H1 (cell line): Measurements from ENCODE around the gene SSTR5. TPM values are rescaled to one million over a fixed set of nuclear protein-coding genes. Genes with fewer than 3 reads are reported as not detected.

Source experiments
- CTCF ChIA-PET: fragments of 300-600 bp; sonication (Branson Sonifier 250); formaldehyde crosslinking; loops from one replicate; lab custom pipeline; 2021; ENCODE audit not compliant: partially characterized antibody; lab: Charles Lee
- POLR2A ChIA-PET: fragments of 300-600 bp; sonication (Branson Sonifier 250); formaldehyde crosslinking; loops from one replicate; lab custom pipeline; 2021; ENCODE audit warnings: inconsistent platforms; ENCODE audit not compliant: partially characterized antibody; lab: Charles Lee
- DNase-seq, 2 experiments: peaks; one replicate each; pipeline versions ENCODE4 v3.0.0 to v3.0.0-alpha.2; 2010 to 2022; ENCODE audit warnings: low spot score in 2 of 2, low read depth in 1 of 2, mixed read lengths in 1 of 2
- FAIRE-seq: peaks from 2 replicates; lab custom pipeline; 2011; peaks lifted over from hg19 to GRCh38; lab: Jason Lieb, UNC
- H2AFZ ChIP-seq: 2 replicates; pipeline ENCODE4 v1.8.1; 2012; ENCODE audit warnings: low read length, inconsistent platforms
- H2AK5ac ChIP-seq: 2 replicates; pipeline ENCODE4 v1.6.1; 2013; ENCODE audit warnings: low read depth, low read length
- H2BK120ac ChIP-seq: replicated peaks from 2 replicates; pipeline ENCODE3; 2013; ENCODE audit warnings: low read depth, low read length, inconsistent platforms
- H2BK12ac ChIP-seq: 2 replicates; pipeline ENCODE4 v1.6.1; 2013; ENCODE audit warnings: low read depth, low read length
- H2BK15ac ChIP-seq: 2 replicates; pipeline ENCODE4 v1.6.1; 2013; ENCODE audit warnings: low read length
- H2BK20ac ChIP-seq: 2 replicates; pipeline ENCODE4 v1.6.1; 2013; ENCODE audit warnings: low read length
- H2BK5ac ChIP-seq: 2 replicates; pipeline ENCODE4 v1.6.1; 2013; ENCODE audit warnings: low read depth, low read length
- H3K14ac ChIP-seq: 2 replicates; pipeline ENCODE4 v1.6.1; 2013; ENCODE audit warnings: inconsistent platforms; ENCODE audit not compliant: insufficient read length
- H3K18ac ChIP-seq: 2 replicates; pipeline ENCODE4 v1.6.1; 2013; ENCODE audit warnings: low read length; ENCODE audit errors: extremely low read depth
- H3K23ac ChIP-seq: 2 replicates; pipeline ENCODE4 v1.6.1; 2013; ENCODE audit warnings: inconsistent platforms; ENCODE audit not compliant: insufficient read length
- H3K23me2 ChIP-seq: 2 replicates; pipeline ENCODE4 v1.6.1; 2013; ENCODE audit warnings: low read depth, low read length
- H3K27ac ChIP-seq: 2 replicates; pipeline ENCODE4 v1.6.1; 2011; ENCODE audit warnings: low read depth, low read length, inconsistent platforms
- H3K27me3 ChIP-seq, 4 experiments: replicated peaks in 1 of 4; 1 replicate in 1 of 4; 2 replicates in 3 of 4; pipeline versions ENCODE4 v1.6.1 to v1.8.1; 2011 to 2013; ENCODE audit warnings: low read length in 3 of 4, mild to moderate bottlenecking in 3 of 4, inconsistent platforms in 2 of 4, mixed read lengths in 2 of 4, moderate library complexity in 1 of 4; ENCODE audit not compliant: control insufficient read depth in 3 of 4, insufficient read depth in 3 of 4; ENCODE audit errors: extremely low read depth in 1 of 4
- H3K36me3 ChIP-seq, 4 experiments: 2 replicates each; pipeline versions ENCODE4 v1.6.1 to v1.8.1; 2011 to 2013; ENCODE audit warnings: mild to moderate bottlenecking in 4 of 4, low read length in 3 of 4, moderate library complexity in 2 of 4, control low read depth in 1 of 4, inconsistent platforms in 1 of 4; ENCODE audit not compliant: insufficient read depth in 4 of 4, control insufficient read depth in 2 of 4
- H3K4ac ChIP-seq: replicated peaks from 2 replicates; pipeline ENCODE3; 2013; ENCODE audit warnings: low read length, low read depth, mixed read lengths, inconsistent platforms; ENCODE audit not compliant: insufficient read length
- H3K4me1 ChIP-seq, 4 experiments: replicated peaks in 1 of 4; 1 replicate in 1 of 4; 2 replicates in 3 of 4; pipeline versions ENCODE4 v1.6.1 to v1.8.1; 2011 to 2013; ENCODE audit warnings: low read length in 3 of 4, inconsistent platforms in 2 of 4, mixed read lengths in 1 of 4; ENCODE audit not compliant: insufficient read depth in 4 of 4, control insufficient read depth in 3 of 4
- H3K4me2 ChIP-seq, 2 experiments: 2 replicates each; pipeline versions ENCODE4 v1.6.1 to v1.8.1; 2011 to 2013; ENCODE audit warnings: low read depth in 2 of 2, low read length in 2 of 2, control low read depth in 1 of 2, inconsistent platforms in 1 of 2, mild to moderate bottlenecking in 1 of 2; ENCODE audit not compliant: insufficient read depth in 1 of 2
- H3K4me3 ChIP-seq, 4 experiments: fragments of 200-600, 300-600 bp in 1 of 4; sonication (generic), shearing (Covaris generic), sonication (Bioruptor Twin) in 1 of 4; 2 replicates each; pipeline versions ENCODE4 v1.5.1 to v1.8.1; 2011 to 2016; ENCODE audit warnings: low read length in 4 of 4, low read depth in 3 of 4, control low read depth in 2 of 4, inconsistent platforms in 2 of 4, mild to moderate bottlenecking in 2 of 4, mixed read lengths in 1 of 4, moderate library complexity in 1 of 4; ENCODE audit not compliant: insufficient read depth in 2 of 4; ENCODE audit errors: extremely low read depth in 1 of 4
- H3K56ac ChIP-seq: replicated peaks from 2 replicates; pipeline ENCODE3; 2013; ENCODE audit warnings: low read depth, mild to moderate bottlenecking, mixed read lengths, low read length, inconsistent platforms; ENCODE audit not compliant: insufficient read length
- H3K79me1 ChIP-seq: 2 replicates; pipeline ENCODE4 v1.6.1; 2013; ENCODE audit warnings: low read depth, low read length, control low read depth
- H3K79me2 ChIP-seq, 2 experiments: 2 replicates each; pipeline versions ENCODE4 v1.6.1 to v1.8.1; 2012 to 2013; ENCODE audit warnings: low read length in 2 of 2, mild to moderate bottlenecking in 2 of 2, inconsistent platforms in 1 of 2; ENCODE audit not compliant: insufficient read depth in 2 of 2, control insufficient read depth in 1 of 2
- H3K9ac ChIP-seq, 4 experiments: replicated peaks in 1 of 4; 1 replicate in 1 of 4; 2 replicates in 3 of 4; pipeline versions ENCODE4 v1.6.1 to v1.8.1; 2011 to 2013; ENCODE audit warnings: low read depth in 3 of 4, low read length in 3 of 4, control low read depth in 2 of 4, mild to moderate bottlenecking in 2 of 4, moderate library complexity in 2 of 4, inconsistent platforms in 1 of 4; ENCODE audit errors: extremely low read depth in 1 of 4
- H3K9me3 ChIP-seq, 2 experiments: 2 replicates each; pipeline versions ENCODE4 v1.6.1 to v1.8.1; 2012 to 2013; ENCODE audit warnings: mild to moderate bottlenecking in 2 of 2, moderate library complexity in 2 of 2, control low read depth in 1 of 2, inconsistent platforms in 1 of 2, low read depth in 1 of 2, low read length in 1 of 2, mixed read lengths in 1 of 2; ENCODE audit not compliant: insufficient read depth in 2 of 2
- H4K20me1 ChIP-seq, 2 experiments: replicated peaks in 1 of 2; 2 replicates each; pipeline versions ENCODE3 to v1.8.1; 2011 to 2013; ENCODE audit warnings: inconsistent platforms in 2 of 2, low read length in 2 of 2, mild to moderate bottlenecking in 1 of 2; ENCODE audit not compliant: insufficient read depth in 2 of 2, control insufficient read depth in 1 of 2
- H4K5ac ChIP-seq: 2 replicates; pipeline ENCODE4 v1.6.1; 2013; ENCODE audit warnings: low read length, low read depth, mixed read lengths, inconsistent platforms; ENCODE audit not compliant: insufficient read length
- H4K8ac ChIP-seq: 2 replicates; pipeline ENCODE4 v1.8.0; 2013; ENCODE audit warnings: mild to moderate bottlenecking, moderate library complexity, low read length, inconsistent platforms; ENCODE audit not compliant: insufficient read depth; ENCODE audit errors: extremely low read depth
- H4K91ac ChIP-seq: replicated peaks from 2 replicates; pipeline ENCODE3; 2013; ENCODE audit warnings: low read length, mixed read lengths, inconsistent platforms; ENCODE audit not compliant: insufficient read length
- ATF2 ChIP-seq: IDR thresholded peaks from 2 replicates; pipeline ENCODE4 v1.6.1; 2012; ENCODE audit warnings: low read length, inconsistent platforms
- BRCA1 ChIP-seq: IDR thresholded peaks from 2 replicates; pipeline ENCODE4 v1.6.1; 2012; ENCODE audit warnings: low read depth, low read length, improper control_type of control experiment
- CBX5 ChIP-seq: fragments of 300-800, 300-1000 bp; sonication (generic); IDR thresholded peaks from 2 replicates; pipeline ENCODE4 v1.7.1; 2016; ENCODE audit warnings: antibody characterized with exemption, low read length, low read depth
- CEBPB ChIP-seq: IDR thresholded peaks from 2 replicates; pipeline ENCODE4 v1.6.1; 2012; ENCODE audit warnings: low read depth, low read length
- EP300 ChIP-seq, 2 experiments: IDR thresholded peaks; 1 replicate in 1 of 2; 2 replicates in 1 of 2; pipeline ENCODE4 v1.6.1; 2011 to 2012; ENCODE audit warnings: low read depth in 2 of 2, low read length in 2 of 2, mild to moderate bottlenecking in 2 of 2, borderline replicate concordance in 1 of 2, inconsistent platforms in 1 of 2, moderate library complexity in 1 of 2
- JUN ChIP-seq: IDR thresholded peaks from 2 replicates; pipeline ENCODE4 v1.6.1; 2011; ENCODE audit warnings: low read depth, mild to moderate bottlenecking, improper control_type of control experiment, low read length
- MAX ChIP-seq: IDR thresholded peaks from 2 replicates; pipeline ENCODE4 v1.6.1; 2012; ENCODE audit warnings: inconsistent platforms
- SP1 ChIP-seq: IDR thresholded peaks from 2 replicates; pipeline ENCODE4 v1.6.1; 2011; ENCODE audit warnings: low read depth, low read length
- SP2 ChIP-seq: IDR thresholded peaks from 2 replicates; pipeline ENCODE4 v1.6.1; 2012; ENCODE audit warnings: mild to moderate bottlenecking, low read length, inconsistent platforms
- TBP ChIP-seq: IDR thresholded peaks from 2 replicates; pipeline ENCODE4 v1.6.1; 2011; ENCODE audit warnings: low read depth, low read length, improper control_type of control experiment
- WGBS, 2 experiments: shearing (Covaris generic) in 1 of 2; methylation state at CpG; one replicate each; pipeline versions ENCODE4 v1.1.6 to v1.1.7; 2013 to 2015; ENCODE audit warnings: low lambda C conversion rate in 2 of 2, mixed read lengths in 2 of 2, inconsistent platforms in 1 of 2, low coverage in 1 of 2, missing lambda C conversion rate in 1 of 2; ENCODE audit not compliant: insufficient replicate concordance in 2 of 2, insufficient coverage in 1 of 2, insufficient read length in 1 of 2; ENCODE audit errors: extremely low coverage in 1 of 2, missing lambda C conversion rate in 1 of 2; 5-methylcytosine and 5-hydroxymethylcytosine counted together
- polyA plus RNA-seq, 7 experiments: library from polyadenylated mRNA; depleted of rRNA in 3 of 7; stranded (reverse) in 5 of 7; unstranded in 2 of 7; fragments of >200 nt in 5 of 7; fragments of 200-250 nt in 2 of 7; gene quantifications; 1 replicate in 5 of 7; 2 replicates in 1 of 7; 4 replicates in 1 of 7; pipeline versions ENCODE4 v1.2.1 to v1.2.3, GENCODE V29; 2011 to 2013; ENCODE audit warnings: missing spikeins in 2 of 7, mixed read lengths in 2 of 7
- total RNA-seq: library from RNA; stranded (reverse); fragmentation: NEBNext Ultra II Directional; extraction: Animal tissue kit (Norgen Biotek cat#: 25700); gene quantifications from 2 replicates; pipeline ENCODE4 v1.2.1, GENCODE V29; 2021

SSTR5 gene
- total and polyA plus RNA-seq, 2 of the 8 experiments (the other 6 are each of a cell fraction or from before 2014, with no cell fraction given), result 0.56 to 0.60 TPM

GRCh38 chr16:1116693-1117077, 44.1 kb downstream of the SSTR5 start:
- H3K79me2 ChIP-seq, result no peaks in the 10 kb centered on the region
- H3K56ac ChIP-seq, result no peak overlapping the region
- H3K9ac ChIP-seq, result no peak overlapping the region
- no peaks in the 10 kb centered on the region for H3K79me1 ChIP-seq
- H2BK15ac ChIP-seq, result no peak overlapping the region
- H4K5ac ChIP-seq, result no peak overlapping the region
- H3K14ac ChIP-seq, result no peak overlapping the region
- FAIRE-seq, result no peak
- no peak for TF ChIP-seq EP300 (IDR thresholded peaks at IDR 0.05; ENCODE audit: borderline replicate concordance in 1 of 2, low read depth in 2 of 2, low read length in 2 of 2)
- no peak for TF ChIP-seq BRCA1
- TF ChIP-seq TBP, result no peak
- no peak for TF ChIP-seq CBX5
- no peak for TF ChIP-seq SP2
- TF ChIP-seq SP1, result no peak
- TF ChIP-seq JUN, result no peak
- no peak for TF ChIP-seq CEBPB
- no peak for TF ChIP-seq ATF2
- no peak for TF ChIP-seq MAX
- TF ChIP-seq, all 59 proteins: peak for 0
- 88% methylated on average over 4 of the region's 16 CpGs; no CpG with 5 or more reads in 1 of the 2 experiments for WGBS, 2 experiments
- Histone ChIP-seq H4K91ac (no peak overlapping the region), H2BK20ac (no peak overlapping the region), H3K23ac (no peak overlapping the region), H3K4me1 (peaks cover 0 to 3% (median 0%) of the 10 kb centered on the region in 4 experiments; a peak in 2 of 7 replicates), H2BK5ac (no peak overlapping the region), H3K18ac (no peak overlapping the region), H2BK120ac (no peak overlapping the region), H3K4me2 (no peak overlapping the region), H2AFZ (no peak overlapping the region), H3K36me3 (no peaks in the 10 kb centered on the region), H3K23me2 (no peaks in the 10 kb centered on the region; the same call in 1 of the 2 replicates), H3K27me3 (peaks cover 0 to 4% (median 0%) of the 10 kb centered on the region in 4 experiments; a peak in 3 of 7 replicates), H2AK5ac (no peak overlapping the region), H2BK12ac (no peak overlapping the region), H3K4me3 (no peak overlapping the region), H4K8ac (0 out of 2 replicates have a peak overlapping the region, but pooled peaks have one; percentile 25), H3K27ac (no peak overlapping the region), H3K9me3 (no peaks in the 10 kb centered on the region), H4K20me1 (peaks cover 0 to 4% of the 10 kb centered on the region in 2 experiments), H3K4ac (no peak overlapping the region)
- no peak for DNase-seq
- ChIA-PET CTCF (interaction anchor here (0.9 kb wide), 1 partner anchor 58 kb away, joined by 3 read pairs; no protein-coding TSS in a partner anchor), POLR2A (no interaction called here)
